NB4 (cell line): ENCODE measurements around the gene PLA2G2C.

Source experiments
- CTCF ChIP-seq: IDR thresholded peaks from one replicate; pipeline ENCODE4 v1.5.1; 2012; ENCODE audit warnings: low read depth, low read length
- MAX ChIP-seq: IDR thresholded peaks from 2 replicates; pipeline ENCODE4 v1.6.1; 2011; ENCODE audit warnings: low read depth, low read length
- MYC ChIP-seq: IDR thresholded peaks from 2 replicates; pipeline ENCODE4 v1.6.1; 2011; ENCODE audit warnings: low read depth, low read length
- POLR2A ChIP-seq: IDR thresholded peaks from 2 replicates; pipeline ENCODE4 v1.6.1; 2011; ENCODE audit warnings: mild to moderate bottlenecking; ENCODE audit not compliant: insufficient read length; ENCODE audit errors: extremely low read depth

GRCh38 chr1:20136249-20136648 lies 50.1 kb downstream of the PLA2G2C start:
- TF ChIP-seq POLR2A (no peak), CTCF (no peak), MYC (no peak), MAX (no peak)
